HepG2 (cell line): ENCODE results near the gene NOS2. TPM values are rescaled to one million over a fixed set of nuclear protein-coding genes. Genes with fewer than 3 reads are reported as not detected.

Experiments used
- ATAC-seq: fragments of 200-7000 bp; cut with Tn5 transposase; 3 replicates; pipeline ENCODE4 v1.9.1; 2020; ENCODE audit warnings: mild to moderate bottlenecking, moderate library complexity
- BruUV-seq: library from RNA; stranded (reverse); fragments of 400-500 nt; replicated peaks from 2 replicates; lab custom pipeline; 2021; lab: Mats Ljungman, UMichigan
- CTCF ChIA-PET: fragments of 300-600 bp; formaldehyde crosslinking; extraction: SDS; loops from one replicate; lab custom pipeline; 2021; ENCODE audit warnings: low total read pairs, inconsistent platforms, low intra/inter-chr PET ratio; lab: Yijun Ruan, JAX
- POLR2A ChIA-PET: fragments of 350-600 bp; sonication (Branson Sonifier 250); formaldehyde crosslinking; loops from one replicate; lab custom pipeline; 2020; ENCODE audit warnings: antibody characterized with exemption, inconsistent platforms; lab: Yijun Ruan, JAX
- DNase-seq: peaks from one replicate; pipeline ENCODE4 v3.0.0-alpha.2; 2015; ENCODE audit warnings: low spot score
- FAIRE-seq: peaks from 3 replicates; lab custom pipeline; 2011; peaks lifted over from hg19 to GRCh38; lab: Jason Lieb, UNC
- H2AFZ ChIP-seq: one replicate; pipeline ENCODE4 v1.6.1; 2011; ENCODE audit warnings: low read length, inconsistent platforms
- H3K27ac ChIP-seq: fragments of 300-600 bp; 3 replicates; pipeline ENCODE4 v1.8.0; 2011; ENCODE audit warnings: mixed run types, mild to moderate bottlenecking, mixed read lengths, low read length, inconsistent platforms; ENCODE audit not compliant: insufficient read depth; ENCODE audit errors: extremely low read length
- H3K27me3 ChIP-seq, 2 experiments: fragments of 200-600 bp in 1 of 2; 2 replicates in 1 of 2; 3 replicates in 1 of 2; pipeline versions ENCODE4 v1.6.0 to v1.8.0; 2011; ENCODE audit warnings: low read length in 2 of 2, mild to moderate bottlenecking in 2 of 2, moderate library complexity in 2 of 2, inconsistent platforms in 1 of 2; ENCODE audit not compliant: insufficient read depth in 2 of 2, control insufficient read depth in 1 of 2
- H3K36me3 ChIP-seq, 2 experiments: fragments of 200-600 bp in 1 of 2; replicated peaks in 1 of 2; 2 replicates in 1 of 2; 3 replicates in 1 of 2; pipeline versions ENCODE4 v1.5.1 to v1.8.0; 2011; ENCODE audit warnings: low read length in 2 of 2, inconsistent platforms in 1 of 2; ENCODE audit not compliant: insufficient read depth in 2 of 2, control insufficient read depth in 1 of 2
- H3K4me1 ChIP-seq: 2 replicates; pipeline ENCODE4 v1.5.1; 2012; ENCODE audit warnings: low read length, inconsistent platforms; ENCODE audit not compliant: insufficient read depth
- H3K4me2 ChIP-seq: 2 replicates; pipeline ENCODE4 v1.6.0; 2011; ENCODE audit warnings: low read depth, low read length, inconsistent platforms
- H3K4me3 ChIP-seq, 3 experiments: fragments of 200-600 bp in 1 of 3; sonication (generic), shearing (Covaris generic) in 1 of 3; replicated peaks in 1 of 3; 2 replicates each; pipeline ENCODE4 v1.5.1; 2011 to 2016; ENCODE audit warnings: low read length in 3 of 3, inconsistent platforms in 2 of 3, low read depth in 2 of 3, mild to moderate bottlenecking in 2 of 3, control low read depth in 1 of 3, mixed read lengths in 1 of 3; ENCODE audit not compliant: insufficient read depth in 1 of 3
- H3K79me2 ChIP-seq: one replicate; pipeline ENCODE4 v1.6.1; 2011; ENCODE audit warnings: low read length, inconsistent platforms; ENCODE audit not compliant: insufficient read depth
- H3K9ac ChIP-seq: 2 replicates; pipeline ENCODE4 v1.6.0; 2011; ENCODE audit warnings: mild to moderate bottlenecking, low read depth, low read length, inconsistent platforms; ENCODE audit not compliant: insufficient read depth
- H3K9me3 ChIP-seq: 2 replicates; pipeline ENCODE4 v1.5.1; 2012; ENCODE audit warnings: mild to moderate bottlenecking, low read length
- H4K20me1 ChIP-seq: 2 replicates; pipeline ENCODE4 v1.6.0; 2011; ENCODE audit warnings: inconsistent platforms, mild to moderate bottlenecking, low read length, moderate library complexity; ENCODE audit not compliant: insufficient read depth
- HNF4A ChIP-seq: sonication (generic); formaldehyde crosslinking; IDR thresholded peaks from 2 replicates; pipeline ENCODE4 v1.4.0; 2020; ENCODE audit warnings: missing genetic modification reagents
- NR2C2 ChIP-seq: sonication (generic); formaldehyde crosslinking; IDR thresholded peaks from 2 replicates; pipeline ENCODE4 v1.4.0; 2020; ENCODE audit warnings: missing genetic modification reagents, mild to moderate bottlenecking, moderate library complexity, borderline replicate concordance
- RBM39 ChIP-seq: fragments of 200-400 bp; formaldehyde crosslinking; IDR thresholded peaks from one replicate; pipeline ENCODE4 v1.6.1; 2018; ENCODE audit warnings: antibody characterized with exemption, mild to moderate bottlenecking, low read depth, low read length; ENCODE audit not compliant: poor library complexity, severe bottlenecking
- SP5 ChIP-seq: IDR thresholded peaks from 2 replicates; pipeline ENCODE4 v1.6.1; 2016; ENCODE audit warnings: low read depth, borderline replicate concordance
- STAT5B ChIP-seq: sonication (generic); formaldehyde crosslinking; IDR thresholded peaks from 2 replicates; pipeline ENCODE4 v1.4.0; 2020; ENCODE audit warnings: missing genetic modification reagents
- ZMYM3 ChIP-seq: sonication (generic); formaldehyde crosslinking; IDR thresholded peaks from 2 replicates; pipeline ENCODE4 v1.5.1; 2020; ENCODE audit warnings: mild to moderate bottlenecking, missing genetic modification reagents
- ZNF350 ChIP-seq: sonication (generic); formaldehyde crosslinking; IDR thresholded peaks from 2 replicates; pipeline ENCODE4 v1.4.0; 2020; ENCODE audit warnings: mild to moderate bottlenecking, low read depth, missing genetic modification reagents, borderline replicate concordance
- ZNF564 ChIP-seq: sonication (generic); formaldehyde crosslinking; IDR thresholded peaks from 2 replicates; pipeline ENCODE4 v1.8.1; 2023; ENCODE audit warnings: mild to moderate bottlenecking, missing genetic modification reagents
- WGBS: methylation state at CpG from one replicate; pipeline ENCODE4 v1.1.6; 2017; ENCODE audit warnings: low lambda C conversion rate; 5-methylcytosine and 5-hydroxymethylcytosine counted together
- in situ Hi-C: cut with HindIII; loops from 2 replicates; pipeline ENCODE4 v1.10.0; 2017; ENCODE audit warnings: low pct_unique_long_range_greater_than_20kb; ENCODE audit not compliant: extremely low pct_ligation_motif_present
- intact Hi-C: fragments of 100-400 bp; cut with micrococcal nuclease; formaldehyde crosslinking; loops from one replicate; pipeline ENCODE4 v1.10.0; 2022; ENCODE audit not compliant: unreplicated experiment
- polyA plus RNA-seq, 8 experiments: library from polyadenylated mRNA; depleted of rRNA in 3 of 8; stranded (reverse) in 7 of 8; unstranded in 1 of 8; fragments of >200 nt; fragmentation: Illumina TruSeq in 4 of 8; extraction: Trizol in 4 of 8; gene quantifications; 2 replicates each; pipeline versions ENCODE4 v1.2.1 to v1.2.3, GENCODE V29; 2011 to 2016; ENCODE audit warnings: low read depth in 4 of 8, missing spikeins in 1 of 8, mixed read lengths in 1 of 8; ENCODE audit not compliant: insufficient read depth in 1 of 8
- total RNA-seq, 5 experiments: library from RNA; depleted of rRNA; stranded (reverse); fragments of >200 nt; fragmentation: Illumina TruSeq; extraction: Trizol; gene quantifications; 2 replicates each; pipeline ENCODE4 v1.2.3, GENCODE V29; 2016; ENCODE audit warnings: low read depth in 1 of 5
- TF ChIP-seq, protein P1 (sequence below): sonication (generic); formaldehyde crosslinking; IDR thresholded peaks from 2 replicates; pipeline ENCODE4 v1.8.1; 2023; ENCODE audit warnings: mild to moderate bottlenecking, missing genetic modification reagents, borderline replicate concordance
- TF ChIP-seq, protein P2 (sequence below): sonication (generic); formaldehyde crosslinking; IDR thresholded peaks from 2 replicates; pipeline ENCODE4 v1.4.0; 2020; ENCODE audit warnings: mild to moderate bottlenecking, missing genetic modification reagents
- TF ChIP-seq, protein P3 (sequence below): sonication (generic); formaldehyde crosslinking; IDR thresholded peaks from 2 replicates; pipeline ENCODE4 v1.4.0; 2020; ENCODE audit warnings: missing genetic modification reagents
- TF ChIP-seq, protein P4 (sequence below): sonication (generic); formaldehyde crosslinking; IDR thresholded peaks from 2 replicates; pipeline ENCODE4 v1.4.0; 2020; ENCODE audit warnings: missing genetic modification reagents
- TF ChIP-seq, protein P5 (sequence below): sonication (generic); formaldehyde crosslinking; IDR thresholded peaks from 2 replicates; pipeline ENCODE4 v1.4.0; 2020; ENCODE audit warnings: mild to moderate bottlenecking, missing genetic modification reagents

NOS2 gene
- total and polyA plus RNA-seq, 2 of the 13 experiments (the other 11 are each of a cell fraction or from before 2014, with no cell fraction given), result 0.02 TPM; not detected in 1

DNA sequence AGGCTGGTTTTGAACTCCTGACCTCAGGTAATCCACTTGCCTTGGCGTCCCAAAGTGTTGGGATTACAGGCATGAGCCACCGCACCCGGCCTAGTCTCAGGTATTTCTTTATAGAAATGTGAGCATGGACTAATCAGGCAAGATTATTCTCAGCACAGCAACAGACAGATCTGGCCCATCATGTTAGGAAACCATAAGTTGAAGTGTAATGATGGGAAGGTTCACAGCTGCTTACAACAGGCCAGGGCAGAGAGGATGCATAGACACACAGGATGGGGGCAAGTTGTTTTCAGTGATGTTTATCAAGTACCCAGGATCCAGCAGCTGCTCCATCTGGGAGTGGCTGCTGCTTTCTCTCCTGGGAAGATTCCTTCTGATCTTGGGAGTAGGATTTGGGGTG is 16.6 kb upstream of the NOS2 start:
- Histone ChIP-seq H3K4me2 (no peak overlapping the region), H2AFZ (no peak overlapping the region)
- POLR2A ChIA-PET, result no interaction called here

DNA sequence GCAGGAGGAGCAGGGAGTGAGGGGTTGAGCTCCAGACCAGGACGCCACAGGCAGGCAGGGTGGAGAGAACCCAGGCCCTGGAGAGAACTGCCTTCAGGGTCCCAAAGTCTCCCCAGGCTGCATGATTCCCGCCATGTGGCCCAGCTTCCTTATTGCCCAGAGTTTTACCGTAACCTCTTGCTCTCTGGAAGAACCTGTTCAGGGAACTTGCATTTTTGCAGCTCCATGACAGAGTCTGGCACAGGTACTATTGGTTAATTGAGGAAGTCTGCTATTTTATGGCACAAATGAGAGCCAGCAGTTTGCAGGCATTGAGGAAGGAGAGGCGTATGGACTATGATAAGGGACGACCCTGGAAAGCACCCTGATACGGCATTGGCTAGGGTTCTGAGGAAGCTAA is 11.6 kb upstream of the NOS2 start:
- no peak for DNase-seq
- no TSS peak for BruUV-seq
- TF ChIP-seq ZMYM3, result no peak
- TF ChIP-seq ZNF564, result no peak
- TF ChIP-seq SP5 (CRISPR knock-in tag), result no peak
- TF ChIP-seq ZNF350 (CRISPR knock-in tag), result no peak
- TF ChIP-seq HNF4A (CRISPR knock-in tag), result no peak
- TF ChIP-seq, protein P1, sequence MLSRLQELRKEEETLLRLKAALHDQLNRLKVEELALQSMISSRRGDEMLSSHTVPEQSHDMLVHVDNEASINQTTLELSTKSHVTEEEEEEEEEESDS (CRISPR knock-in tag), result no peak
- TF ChIP-seq RBM39, result no peak
- TF ChIP-seq, protein P2, sequence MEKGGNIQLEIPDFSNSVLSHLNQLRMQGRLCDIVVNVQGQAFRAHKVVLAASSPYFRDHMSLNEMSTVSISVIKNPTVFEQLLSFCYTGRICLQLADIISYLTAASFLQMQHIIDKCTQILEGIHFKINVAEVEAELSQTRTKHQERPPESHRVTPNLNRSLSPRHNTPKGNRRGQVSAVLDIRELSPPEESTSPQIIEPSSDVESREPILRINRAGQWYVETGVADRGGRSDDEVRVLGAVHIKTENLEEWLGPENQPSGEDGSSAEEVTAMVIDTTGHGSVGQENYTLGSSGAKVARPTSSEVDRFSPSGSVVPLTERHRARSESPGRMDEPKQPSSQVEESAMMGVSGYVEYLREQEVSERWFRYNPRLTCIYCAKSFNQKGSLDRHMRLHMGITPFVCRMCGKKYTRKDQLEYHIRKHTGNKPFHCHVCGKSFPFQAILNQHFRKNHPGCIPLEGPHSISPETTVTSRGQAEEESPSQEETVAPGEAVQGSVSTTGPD (CRISPR knock-in tag), result no peak
- TF ChIP-seq, protein P3, sequence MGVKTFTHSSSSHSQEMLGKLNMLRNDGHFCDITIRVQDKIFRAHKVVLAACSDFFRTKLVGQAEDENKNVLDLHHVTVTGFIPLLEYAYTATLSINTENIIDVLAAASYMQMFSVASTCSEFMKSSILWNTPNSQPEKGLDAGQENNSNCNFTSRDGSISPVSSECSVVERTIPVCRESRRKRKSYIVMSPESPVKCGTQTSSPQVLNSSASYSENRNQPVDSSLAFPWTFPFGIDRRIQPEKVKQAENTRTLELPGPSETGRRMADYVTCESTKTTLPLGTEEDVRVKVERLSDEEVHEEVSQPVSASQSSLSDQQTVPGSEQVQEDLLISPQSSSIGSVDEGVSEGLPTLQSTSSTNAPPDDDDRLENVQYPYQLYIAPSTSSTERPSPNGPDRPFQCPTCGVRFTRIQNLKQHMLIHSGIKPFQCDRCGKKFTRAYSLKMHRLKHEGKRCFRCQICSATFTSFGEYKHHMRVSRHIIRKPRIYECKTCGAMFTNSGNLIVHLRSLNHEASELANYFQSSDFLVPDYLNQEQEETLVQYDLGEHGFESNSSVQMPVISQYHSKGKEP (CRISPR knock-in tag), result no peak
- TF ChIP-seq, protein P4, sequence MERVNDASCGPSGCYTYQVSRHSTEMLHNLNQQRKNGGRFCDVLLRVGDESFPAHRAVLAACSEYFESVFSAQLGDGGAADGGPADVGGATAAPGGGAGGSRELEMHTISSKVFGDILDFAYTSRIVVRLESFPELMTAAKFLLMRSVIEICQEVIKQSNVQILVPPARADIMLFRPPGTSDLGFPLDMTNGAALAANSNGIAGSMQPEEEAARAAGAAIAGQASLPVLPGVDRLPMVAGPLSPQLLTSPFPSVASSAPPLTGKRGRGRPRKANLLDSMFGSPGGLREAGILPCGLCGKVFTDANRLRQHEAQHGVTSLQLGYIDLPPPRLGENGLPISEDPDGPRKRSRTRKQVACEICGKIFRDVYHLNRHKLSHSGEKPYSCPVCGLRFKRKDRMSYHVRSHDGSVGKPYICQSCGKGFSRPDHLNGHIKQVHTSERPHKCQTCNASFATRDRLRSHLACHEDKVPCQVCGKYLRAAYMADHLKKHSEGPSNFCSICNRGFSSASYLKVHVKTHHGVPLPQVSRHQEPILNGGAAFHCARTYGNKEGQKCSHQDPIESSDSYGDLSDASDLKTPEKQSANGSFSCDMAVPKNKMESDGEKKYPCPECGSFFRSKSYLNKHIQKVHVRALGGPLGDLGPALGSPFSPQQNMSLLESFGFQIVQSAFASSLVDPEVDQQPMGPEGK (CRISPR knock-in tag), result no peak
- TF ChIP-seq, protein P5, sequence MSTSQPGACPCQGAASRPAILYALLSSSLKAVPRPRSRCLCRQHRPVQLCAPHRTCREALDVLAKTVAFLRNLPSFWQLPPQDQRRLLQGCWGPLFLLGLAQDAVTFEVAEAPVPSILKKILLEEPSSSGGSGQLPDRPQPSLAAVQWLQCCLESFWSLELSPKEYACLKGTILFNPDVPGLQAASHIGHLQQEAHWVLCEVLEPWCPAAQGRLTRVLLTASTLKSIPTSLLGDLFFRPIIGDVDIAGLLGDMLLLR (CRISPR knock-in tag), result no peak
- no peak for TF ChIP-seq STAT5B (CRISPR knock-in tag)

More for the DNA sequence above, 16.6 kb upstream of the NOS2 start:
- no peak for DNase-seq
- Histone ChIP-seq H3K27ac (no peak overlapping the region), H3K36me3 (no peaks in the 10 kb centered on the region), H3K27me3 (0 out of 5 replicates have a peak, but pooled peaks cover 0 to 4% of the 10 kb centered on the region in 2 experiments), H3K9ac (no peak overlapping the region), H3K4me1 (no peaks in the 10 kb centered on the region), H4K20me1 (no peaks in the 10 kb centered on the region), H3K79me2 (no peaks in the 10 kb centered on the region), H3K4me3 (no peak overlapping the region), H3K9me3 (no peaks in the 10 kb centered on the region)
- intact Hi-C loops (no loop called here), in situ Hi-C loops (no loop called here)
- FAIRE-seq, result no peak
- no peak for TF ChIP-seq NR2C2 (CRISPR knock-in tag)
- CTCF ChIA-PET, result no interaction called here
- WGBS, result 36% methylated on average over 3 of the region's 3 CpGs
- BruUV-seq, result no TSS peak
- ATAC-seq, result no peak

More for the DNA sequence above, 11.6 kb upstream of the NOS2 start:
- in situ Hi-C loops (no loop called here), intact Hi-C loops (no loop called here)
- FAIRE-seq (no peak), ATAC-seq (no peak)
- CTCF ChIA-PET, result no interaction called here
- POLR2A ChIA-PET, result no interaction called here
- no peak overlapping the region for H3K9ac ChIP-seq
- no peak overlapping the region for H3K4me3 ChIP-seq
- H3K9me3 ChIP-seq, result no peaks in the 10 kb centered on the region
- 0 out of 5 replicates have a peak, but pooled peaks cover 0 to 9% of the 10 kb centered on the region in 2 experiments for H3K27me3 ChIP-seq
- H2AFZ ChIP-seq, result no peak overlapping the region
- H4K20me1 ChIP-seq, result no peaks in the 10 kb centered on the region
- no peaks in the 10 kb centered on the region for H3K79me2 ChIP-seq
- WGBS, result 73% methylated on average over 3 of the region's 6 CpGs
- H3K4me2 ChIP-seq, result no peak overlapping the region
- no peak overlapping the region for H3K27ac ChIP-seq
- no peaks in the 10 kb centered on the region for H3K36me3 ChIP-seq
- 0 out of 2 replicates have a peak, but pooled peaks cover 8% of the 10 kb centered on the region for H3K4me1 ChIP-seq
